DMS53 treated with DMSO at 0.1 percent for 48 hours (cell line): ENCODE results near the gene TRNAU1AP.
"Not testable (repeated sequence)": the region's sequence is repeated elsewhere in the genome, so short reads cannot be mapped to it uniquely, and the experiment has no call there.

Source experiments
- DNase-seq: peaks from one replicate; lab custom pipeline; 2025; ENCODE audit not compliant: unreplicated experiment; lab: John Stamatoyannopoulos, UW

TRNAU1AP gene

GRCh38 chr1:28552758-28553663 lies at the start of gene TRNAU1AP:
Gene TRNAU1AP, plus strand, starts transcription at chr1:28553085. Its CDS starts 26 bp downstream, at chr1:28553111.
- DNase-seq: peak; percentile 89

GRCh38 chr1:28503117-28503516 lies 49.8 kb upstream of the TRNAU1AP start:
- DNase-seq: no peak

GRCh38 chr1:28505406-28506187 lies 47.3 kb upstream of the TRNAU1AP start, which contains the start of gene RCC1:
Gene RCC1, plus strand, starts transcription at chr1:28506043. Its CDS starts 23,824 bp downstream, at chr1:28529867.
- DNase-seq: peak; percentile 99

- DNase-seq: no peak
Measured at GRCh38 chr1:28506907-28507246, 46.0 kb upstream of the TRNAU1AP start.

- DNase-seq: no peak
Measured at GRCh38 chr1:28507247-28507645, 45.6 kb upstream of the TRNAU1AP start.

- no peak for DNase-seq
Measured at GRCh38 chr1:28507646-28508434, 45.0 kb upstream of the TRNAU1AP start.

- DNase-seq: no peak
Measured at GRCh38 chr1:28508435-28508754, 44.5 kb upstream of the TRNAU1AP start.

GRCh38 chr1:28509705-28510272 lies 43.1 kb upstream of the TRNAU1AP start:
- DNase-seq: peak; percentile 46

GRCh38 chr1:28510273-28510969 lies 42.5 kb upstream of the TRNAU1AP start:
- DNase-seq: peak; percentile 70

GRCh38 chr1:28510970-28511440 lies 41.9 kb upstream of the TRNAU1AP start:
- no peak for DNase-seq

- peak; percentile 17 for DNase-seq
Measured at GRCh38 chr1:28512058-28512611, 40.8 kb upstream of the TRNAU1AP start.

- peak; percentile 18 for DNase-seq
Measured at GRCh38 chr1:28514445-28514933, 38.4 kb upstream of the TRNAU1AP start.

- DNase-seq: peak; percentile 40
Measured at GRCh38 chr1:28516518-28516956, 36.3 kb upstream of the TRNAU1AP start.

GRCh38 chr1:28517649-28517999 lies 35.3 kb upstream of the TRNAU1AP start:
- peak; percentile 68 for DNase-seq

GRCh38 chr1:28518000-28518744 lies 34.7 kb upstream of the TRNAU1AP start:
- DNase-seq: peak; percentile 76

GRCh38 chr1:28518745-28519341 lies 34.0 kb upstream of the TRNAU1AP start:
- peak; percentile 34 for DNase-seq

GRCh38 chr1:28519946-28520725 lies 32.7 kb upstream of the TRNAU1AP start:
- DNase-seq: no peak

- not testable (repeated sequence) for DNase-seq
Measured at GRCh38 chr1:28520796-28521195, 32.1 kb upstream of the TRNAU1AP start.
